ENCODE results near the gene SLC25A21.

DNA sequence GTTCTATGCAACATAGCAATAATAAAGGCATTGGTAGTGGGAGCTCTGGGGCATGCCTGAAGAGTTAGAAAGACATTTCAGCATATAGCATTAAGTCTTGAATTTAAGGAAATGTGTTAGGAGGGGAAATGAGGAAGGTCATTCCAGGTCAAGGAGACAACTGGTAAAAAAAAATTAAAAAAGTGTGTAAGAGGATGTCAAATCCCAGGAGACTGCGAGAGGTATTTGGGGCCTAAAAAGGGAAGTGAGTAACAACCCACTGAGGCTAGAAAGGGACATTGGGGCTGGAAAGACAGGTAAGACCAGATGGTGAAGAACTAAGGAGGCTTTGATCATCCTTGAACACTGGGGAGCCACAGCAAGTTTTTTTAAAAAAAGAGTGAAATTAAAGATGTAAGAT, 152.9 kb downstream of the SLC25A21 start:
- TF ChIP-seq POLR2A (IDR thresholded peaks at IDR 0.05; ENCODE audit: low read depth, low read length) (no peak), POLR2AphosphoS5 (IDR thresholded peaks at IDR 0.05; ENCODE audit: low read depth, low read length) (no peak)
